Osteoblast (primary cell): Measurements from ENCODE around the gene NOL4L. TPM values are rescaled to one million over a fixed set of nuclear protein-coding genes. Genes with fewer than 3 reads are reported as not detected.
"Not testable (repeated sequence)": the region's sequence is repeated elsewhere in the genome, so short reads cannot be mapped to it uniquely, and the experiment has no call there.

ENCODE experiments used
- DNase-seq: peaks from one replicate; pipeline ENCODE4 v3.0.0; 2011; ENCODE audit warnings: low spot score, mixed read lengths; ENCODE audit not compliant: insufficient read length; ENCODE audit errors: missing footprints
- H2AFZ ChIP-seq: 2 replicates; pipeline ENCODE4 v1.6.0; 2011; ENCODE audit warnings: mild to moderate bottlenecking, low read length
- H3K27ac ChIP-seq: 2 replicates; pipeline ENCODE4 v1.5.1; 2011; ENCODE audit warnings: mild to moderate bottlenecking, low read depth, low read length, moderate library complexity
- H3K27me3 ChIP-seq: 2 replicates; pipeline ENCODE4 v1.6.0; 2012; ENCODE audit warnings: mild to moderate bottlenecking, control low read depth, inconsistent platforms, low read length, moderate library complexity; ENCODE audit not compliant: insufficient read depth
- H3K36me3 ChIP-seq: 2 replicates; pipeline ENCODE4 v1.5.1; 2011; ENCODE audit warnings: mild to moderate bottlenecking, low read length, control low read depth, moderate library complexity; ENCODE audit not compliant: insufficient read depth
- H3K4me1 ChIP-seq: 2 replicates; pipeline ENCODE4 v1.5.1; 2011; ENCODE audit warnings: mild to moderate bottlenecking, low read length, control low read depth, moderate library complexity; ENCODE audit not compliant: insufficient read depth
- H3K4me2 ChIP-seq: 2 replicates; pipeline ENCODE4 v1.6.0; 2011; ENCODE audit warnings: mild to moderate bottlenecking, low read length; ENCODE audit not compliant: insufficient read depth
- H3K4me3 ChIP-seq: fragments of 200-600 bp; sonication (generic); 3 replicates; pipeline ENCODE4 v1.5.1; 2012; ENCODE audit warnings: mild to moderate bottlenecking, low read length, inconsistent platforms; ENCODE audit not compliant: insufficient read depth
- H3K79me2 ChIP-seq: 2 replicates; pipeline ENCODE4 v1.6.0; 2012; ENCODE audit warnings: mild to moderate bottlenecking, low read length, control low read depth, inconsistent platforms; ENCODE audit not compliant: insufficient read depth
- H3K9me3 ChIP-seq: 2 replicates; pipeline ENCODE4 v1.5.1; 2011; ENCODE audit warnings: low read depth, low read length, control low read depth
- H4K20me1 ChIP-seq: 2 replicates; pipeline ENCODE4 v1.6.0; 2012; ENCODE audit warnings: mild to moderate bottlenecking, low read length, control low read depth; ENCODE audit not compliant: insufficient read depth
- total RNA-seq: library from RNA; depleted of rRNA; stranded (reverse); fragments of >200 nt; gene quantifications from 2 replicates; pipeline ENCODE4 v1.2.3, GENCODE V29; 2012
- TF ChIP-seq, protein P1 (sequence below): IDR thresholded peaks from 2 replicates; pipeline ENCODE4 v1.5.1; 2011; ENCODE audit warnings: mild to moderate bottlenecking, low read depth, low read length, moderate library complexity; ENCODE audit errors: extremely low read depth

The NOL4L gene
- total RNA-seq, 1 donor = 6.2 TPM

DNA sequence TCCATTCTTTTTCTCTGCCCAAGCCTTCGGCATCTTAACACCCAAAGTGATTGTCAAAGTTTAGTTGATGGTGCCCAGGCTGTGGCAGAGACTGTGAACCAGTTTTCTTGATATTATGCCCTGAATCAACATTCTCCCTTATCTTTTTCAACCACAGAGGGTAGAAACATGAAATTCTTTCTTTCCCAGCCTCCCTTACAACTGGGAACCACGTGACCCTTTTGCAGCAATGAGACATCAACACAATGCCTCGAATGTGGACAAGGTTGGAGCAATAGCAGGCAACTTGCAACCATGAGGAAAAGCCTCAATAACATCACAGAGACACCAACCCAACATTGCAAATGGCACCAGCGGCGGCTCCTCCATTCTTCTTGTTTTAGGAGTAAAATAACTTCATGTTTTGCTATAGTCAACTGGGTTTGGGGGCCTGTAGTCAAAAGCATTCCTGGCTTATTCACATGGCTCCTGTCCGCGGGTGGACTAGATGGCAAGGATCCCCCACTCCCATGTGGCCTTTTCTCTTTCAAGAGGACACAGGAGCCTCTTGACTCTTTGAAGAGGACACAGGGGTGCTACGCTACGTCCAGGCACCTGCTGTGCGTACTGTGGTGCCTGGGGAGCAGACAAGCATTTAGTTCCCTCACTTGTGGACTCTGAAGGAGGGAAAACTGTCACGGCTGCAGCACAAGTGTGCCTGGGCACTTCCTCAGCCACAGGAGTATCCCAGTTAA is 90.5 kb downstream of the NOL4L start:
- no peak overlapping the region for H3K4me2 ChIP-seq
- peaks cover 6% of the 10 kb centered on the region for H3K4me1 ChIP-seq
- no peaks in the 10 kb centered on the region for H3K9me3 ChIP-seq
- no peak overlapping the region for H3K4me3 ChIP-seq
- no peaks in the 10 kb centered on the region for H4K20me1 ChIP-seq
- H3K27me3 ChIP-seq = peaks cover 5% of the 10 kb centered on the region
- H3K79me2 ChIP-seq = no peaks in the 10 kb centered on the region
- H2AFZ ChIP-seq = no peak overlapping the region
- TF ChIP-seq, protein P1, sequence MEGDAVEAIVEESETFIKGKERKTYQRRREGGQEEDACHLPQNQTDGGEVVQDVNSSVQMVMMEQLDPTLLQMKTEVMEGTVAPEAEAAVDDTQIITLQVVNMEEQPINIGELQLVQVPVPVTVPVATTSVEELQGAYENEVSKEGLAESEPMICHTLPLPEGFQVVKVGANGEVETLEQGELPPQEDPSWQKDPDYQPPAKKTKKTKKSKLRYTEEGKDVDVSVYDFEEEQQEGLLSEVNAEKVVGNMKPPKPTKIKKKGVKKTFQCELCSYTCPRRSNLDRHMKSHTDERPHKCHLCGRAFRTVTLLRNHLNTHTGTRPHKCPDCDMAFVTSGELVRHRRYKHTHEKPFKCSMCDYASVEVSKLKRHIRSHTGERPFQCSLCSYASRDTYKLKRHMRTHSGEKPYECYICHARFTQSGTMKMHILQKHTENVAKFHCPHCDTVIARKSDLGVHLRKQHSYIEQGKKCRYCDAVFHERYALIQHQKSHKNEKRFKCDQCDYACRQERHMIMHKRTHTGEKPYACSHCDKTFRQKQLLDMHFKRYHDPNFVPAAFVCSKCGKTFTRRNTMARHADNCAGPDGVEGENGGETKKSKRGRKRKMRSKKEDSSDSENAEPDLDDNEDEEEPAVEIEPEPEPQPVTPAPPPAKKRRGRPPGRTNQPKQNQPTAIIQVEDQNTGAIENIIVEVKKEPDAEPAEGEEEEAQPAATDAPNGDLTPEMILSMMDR = no peak
- DNase-seq = no peak
- H3K36me3 ChIP-seq = no peaks in the 10 kb centered on the region
- H3K27ac ChIP-seq = no peak overlapping the region

DNA sequence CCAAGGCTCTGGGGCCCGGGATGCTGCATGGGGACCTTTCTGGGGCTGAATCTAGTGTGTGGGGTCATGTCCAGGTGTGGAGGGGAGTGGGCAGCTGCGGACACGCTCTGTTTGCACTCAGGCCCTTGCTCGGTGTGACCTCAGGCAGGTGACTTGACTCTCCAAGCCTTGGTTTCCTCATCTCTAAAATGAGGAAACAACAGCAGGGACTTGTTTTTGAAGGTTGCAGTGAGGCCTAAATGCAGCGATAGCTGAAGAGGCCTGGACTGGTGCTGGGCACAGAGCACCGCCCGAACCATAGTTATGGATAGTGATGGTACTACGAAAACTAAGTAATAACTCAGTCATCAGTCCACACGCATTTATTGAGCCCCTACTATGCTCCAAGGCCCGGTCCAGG is 91.8 kb downstream of the NOL4L start:
- peaks cover 6% of the 10 kb centered on the region for H3K4me1 ChIP-seq
- H3K79me2 ChIP-seq = no peaks in the 10 kb centered on the region
- no peak for DNase-seq
- TF ChIP-seq, protein P1 = no peak
- no peak overlapping the region for H3K4me2 ChIP-seq
- no peaks in the 10 kb centered on the region for H3K36me3 ChIP-seq
- H2AFZ ChIP-seq = no peak overlapping the region
- H3K4me3 ChIP-seq = no peak overlapping the region
- H3K27ac ChIP-seq = no peak overlapping the region
- H3K27me3 ChIP-seq = peaks cover 7% of the 10 kb centered on the region
- H4K20me1 ChIP-seq = no peaks in the 10 kb centered on the region
- no peaks in the 10 kb centered on the region for H3K9me3 ChIP-seq

DNA sequence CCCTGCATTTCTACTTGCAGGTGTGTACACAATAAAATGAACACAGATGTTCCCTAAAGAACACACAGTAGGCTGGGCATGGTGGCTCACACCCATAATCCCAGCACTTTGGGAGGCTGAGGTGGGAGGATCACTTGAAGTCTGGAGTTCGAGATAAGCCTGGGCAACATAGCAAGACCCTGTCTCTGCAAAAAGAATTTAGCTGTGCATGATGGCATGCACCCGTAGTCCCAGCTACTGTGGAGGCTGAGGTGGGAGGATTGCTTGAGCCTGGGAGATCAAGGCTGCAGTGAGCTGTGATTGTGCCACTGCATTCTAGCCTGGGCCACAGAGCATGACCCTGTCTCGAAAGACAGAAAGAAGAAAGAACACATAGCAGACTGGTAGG is 93.4 kb downstream of the NOL4L start:
- not testable (repeated sequence) for H3K4me2 ChIP-seq, H3K36me3 ChIP-seq, H2AFZ ChIP-seq, H3K9me3 ChIP-seq, H3K79me2 ChIP-seq, DNase-seq, H4K20me1 ChIP-seq, H3K4me1 ChIP-seq, H3K27ac ChIP-seq, H3K4me3 ChIP-seq, H3K27me3 ChIP-seq

DNA sequence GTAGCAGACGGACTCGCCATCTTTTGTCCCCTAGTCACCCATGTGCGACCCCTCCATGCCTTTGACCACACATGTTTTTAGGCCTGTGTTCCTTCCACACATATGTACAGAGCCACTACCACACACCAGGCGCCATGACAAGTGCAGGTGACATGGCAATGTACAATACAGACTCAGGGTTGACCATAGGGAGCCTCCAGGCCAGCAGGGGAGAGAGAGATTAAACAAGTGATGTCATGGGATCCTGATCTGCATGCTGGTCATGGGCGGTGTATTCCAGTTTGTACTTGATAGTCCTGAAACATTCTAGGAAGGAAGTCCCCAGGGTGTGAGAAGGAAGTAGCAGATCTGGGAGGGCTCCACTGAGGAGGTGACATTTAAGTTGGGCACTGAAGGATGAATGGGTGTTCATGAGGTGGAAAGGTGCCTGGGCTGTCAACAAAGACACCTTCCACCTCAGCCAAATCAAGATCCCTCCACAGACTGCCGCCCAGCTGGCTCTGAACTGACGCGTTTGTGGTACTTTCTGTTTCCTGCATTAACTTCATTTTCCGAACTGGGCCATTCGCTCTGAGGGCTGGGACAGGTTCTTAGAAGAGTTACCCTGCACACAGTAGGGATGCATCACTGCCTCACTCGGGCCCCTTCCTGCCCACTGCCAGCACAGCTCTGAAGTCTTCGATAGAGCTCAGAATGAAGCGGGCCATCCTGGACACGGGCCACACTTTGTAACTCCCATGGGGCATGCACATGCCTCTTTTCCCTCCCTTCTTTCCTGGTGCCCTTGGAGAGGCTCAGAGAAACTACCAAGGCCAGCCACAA is 94.0 kb downstream of the NOL4L start:
- Histone ChIP-seq H4K20me1 (no peaks in the 10 kb centered on the region), H3K4me1 (peaks cover 6% of the 10 kb centered on the region), H3K27me3 (peaks cover 11% of the 10 kb centered on the region), H3K4me2 (no peak overlapping the region), H3K9me3 (no peaks in the 10 kb centered on the region), H3K79me2 (no peaks in the 10 kb centered on the region), H3K4me3 (no peak overlapping the region), H3K36me3 (no peaks in the 10 kb centered on the region), H3K27ac (no peak overlapping the region), H2AFZ (no peak overlapping the region)
- TF ChIP-seq, protein P1 = no peak
- DNase-seq = peak; percentile 47
